Activated naive CD4-positive, alpha-beta T cell treated with anti-CD3 and anti-CD28 coated beads, Interleukin-2, amount 10 ng/mL, durations not matched to agents 7 days and 5 days (primary cell): ENCODE measurements around the gene TAS2R39.
"Not testable (repeated sequence)": the region's sequence is repeated elsewhere in the genome, so short reads cannot be mapped to it uniquely, and the experiment has no call there.

Experiments
- CTCF ChIA-PET: fragments of 350-600 bp; sonication (Branson Sonifier 250); formaldehyde crosslinking; loops from one replicate; lab custom pipeline; 2021; ENCODE audit warnings: antibody characterized with exemption; lab: Charles Lee
- DNase-seq: peaks from one replicate; pipeline ENCODE4 v3.0.0-alpha.2; 2020
- H3K27ac Mint-ChIP-seq: one replicate; pipeline ENCODE4 v1.8.0; 2021; ENCODE audit warnings: mild to moderate bottlenecking, moderate library complexity, mixed read lengths
- H3K27me3 Mint-ChIP-seq: one replicate; pipeline ENCODE4 v1.8.0; 2021; ENCODE audit warnings: mild to moderate bottlenecking, mixed read lengths
- H3K36me3 Mint-ChIP-seq: one replicate; pipeline ENCODE4 v1.8.0; 2021; ENCODE audit warnings: mixed read lengths
- H3K4me1 Mint-ChIP-seq: one replicate; pipeline ENCODE4 v1.8.0; 2021; ENCODE audit warnings: mixed read lengths
- H3K4me3 Mint-ChIP-seq: one replicate; pipeline ENCODE4 v1.8.0; 2021; ENCODE audit warnings: mild to moderate bottlenecking, moderate library complexity, mixed read lengths
- H3K9me3 Mint-ChIP-seq: one replicate; pipeline ENCODE4 v1.8.0; 2021; ENCODE audit warnings: mixed read lengths

The TAS2R39 gene

GRCh38 chr7:143199040-143199439 is 15.8 kb downstream of the TAS2R39 start:
- no peak overlapping the region for H3K4me3 Mint-ChIP-seq
- no peaks in the 10 kb centered on the region for H3K4me1 Mint-ChIP-seq
- H3K27me3 Mint-ChIP-seq = peaks cover 10% of the 10 kb centered on the region
- no peaks in the 10 kb centered on the region for H3K9me3 Mint-ChIP-seq
- no peak overlapping the region for H3K27ac Mint-ChIP-seq
- H3K36me3 Mint-ChIP-seq = no peaks in the 10 kb centered on the region
- no peak for DNase-seq
- CTCF ChIA-PET = no interaction called here

GRCh38 chr7:143202161-143202560 is 18.9 kb downstream of the TAS2R39 start:
- no peaks in the 10 kb centered on the region for H3K9me3 Mint-ChIP-seq
- no peaks in the 10 kb centered on the region for H3K36me3 Mint-ChIP-seq
- no peak for DNase-seq
- H3K27ac Mint-ChIP-seq = no peak overlapping the region
- peaks cover 12% of the 10 kb centered on the region for H3K4me1 Mint-ChIP-seq
- CTCF ChIA-PET = interaction anchor here (0.7 kb wide), 1 partner anchor 11 kb away, joined by 3 read pairs; no protein-coding TSS in a partner anchor
- peaks cover 21% of the 10 kb centered on the region for H3K27me3 Mint-ChIP-seq
- no peak overlapping the region for H3K4me3 Mint-ChIP-seq

- H3K9me3 Mint-ChIP-seq = no peaks in the 10 kb centered on the region
- CTCF ChIA-PET = interaction anchor here (0.9 to 2.6 kb wide), 4 partner anchors 12 to 326 kb away, joined by 3 to 16 read pairs (median 4); no protein-coding TSS in a partner anchor
- H3K4me1 Mint-ChIP-seq = peaks cover 12% of the 10 kb centered on the region
- H3K4me3 Mint-ChIP-seq = no peak overlapping the region
- no peak for DNase-seq
- H3K36me3 Mint-ChIP-seq = no peaks in the 10 kb centered on the region
- peaks cover 22% of the 10 kb centered on the region for H3K27me3 Mint-ChIP-seq
- H3K27ac Mint-ChIP-seq = no peak overlapping the region
These were observed 20.2 kb downstream of the TAS2R39 start for GRCh38 chr7:143203386-143203785.

GRCh38 chr7:143205560-143206293 is 22.5 kb downstream of the TAS2R39 start:
- Mint-ChIP-seq H3K4me1 (peaks cover 12% of the 10 kb centered on the region), H3K36me3 (no peaks in the 10 kb centered on the region), H3K27me3 (peaks cover 24% of the 10 kb centered on the region), H3K27ac (no peak overlapping the region), H3K9me3 (no peaks in the 10 kb centered on the region), H3K4me3 (no peak overlapping the region)
- DNase-seq = peak; percentile 38
- CTCF ChIA-PET = interaction anchor here (0.8 to 1.7 kb wide), 2 partner anchors 10 to 200 kb away, joined by 3 to 6 read pairs; no protein-coding TSS in a partner anchor

- no peak overlapping the region for H3K27ac Mint-ChIP-seq
- peaks cover 8% of the 10 kb centered on the region for H3K4me1 Mint-ChIP-seq
- CTCF ChIA-PET = no interaction called here
- no peaks in the 10 kb centered on the region for H3K9me3 Mint-ChIP-seq
- peaks cover 11% of the 10 kb centered on the region for H3K27me3 Mint-ChIP-seq
- H3K4me3 Mint-ChIP-seq = no peak overlapping the region
- H3K36me3 Mint-ChIP-seq = no peaks in the 10 kb centered on the region
- no peak for DNase-seq
These were observed 27.3 kb downstream of the TAS2R39 start for GRCh38 chr7:143210541-143210940.

GRCh38 chr7:143213478-143213877 is 30.3 kb downstream of the TAS2R39 start:
- H3K4me1 Mint-ChIP-seq, H3K27ac Mint-ChIP-seq, H3K9me3 Mint-ChIP-seq, DNase-seq, H3K36me3 Mint-ChIP-seq, H3K4me3 Mint-ChIP-seq: not testable (repeated sequence)
- CTCF ChIA-PET = interaction anchor here (2.5 to 8.2 kb wide), 2 partner anchors 10 to 209 kb away, joined by 16 to 206 read pairs; no protein-coding TSS in a partner anchor
- peaks cover 14% of the 10 kb centered on the region for H3K27me3 Mint-ChIP-seq

GRCh38 chr7:143214789-143215679 is 31.8 kb downstream of the TAS2R39 start:
- CTCF ChIA-PET = interaction anchor here (0.6 to 8.2 kb wide), 49 partner anchors 8 to 911 kb away, joined by 3 to 206 read pairs (median 3); partner anchors contain the start of gene EPHA1
- Mint-ChIP-seq H3K27ac (no peak overlapping the region), H3K4me1 (no peaks in the 10 kb centered on the region), H3K9me3 (no peaks in the 10 kb centered on the region), H3K27me3 (peaks cover 16% of the 10 kb centered on the region), H3K4me3 (no peak overlapping the region), H3K36me3 (no peaks in the 10 kb centered on the region)
- peak; percentile 69 for DNase-seq

- no peaks in the 10 kb centered on the region for H3K9me3 Mint-ChIP-seq
- no peaks in the 10 kb centered on the region for H3K4me1 Mint-ChIP-seq
- H3K36me3 Mint-ChIP-seq = no peaks in the 10 kb centered on the region
- CTCF ChIA-PET = interaction anchor here (1.0 to 8.2 kb wide), 11 partner anchors 10 to 772 kb away, joined by 3 to 206 read pairs (median 6); no protein-coding TSS in a partner anchor
- peaks cover 16% of the 10 kb centered on the region for H3K27me3 Mint-ChIP-seq
- no peak for DNase-seq
- no peak overlapping the region for H3K4me3 Mint-ChIP-seq
- H3K27ac Mint-ChIP-seq = no peak overlapping the region
These were observed 32.9 kb downstream of the TAS2R39 start for GRCh38 chr7:143216151-143216550.

- Mint-ChIP-seq H3K4me3 (no peak overlapping the region), H3K4me1 (no peaks in the 10 kb centered on the region), H3K9me3 (no peaks in the 10 kb centered on the region), H3K36me3 (no peaks in the 10 kb centered on the region), H3K27me3 (peaks cover 16% of the 10 kb centered on the region), H3K27ac (no peak overlapping the region)
- DNase-seq = no peak
- CTCF ChIA-PET = interaction anchor here (0.9 to 8.2 kb wide), 9 partner anchors 83 to 914 kb away, joined by 3 to 206 read pairs (median 4); no protein-coding TSS in a partner anchor
These were observed 33.5 kb downstream of the TAS2R39 start for GRCh38 chr7:143216686-143217085.

GRCh38 chr7:143217806-143218205 is 34.6 kb downstream of the TAS2R39 start:
- Mint-ChIP-seq H3K36me3 (no peaks in the 10 kb centered on the region), H3K4me3 (no peak overlapping the region), H3K27me3 (peaks cover 26% of the 10 kb centered on the region), H3K9me3 (no peaks in the 10 kb centered on the region), H3K27ac (no peak overlapping the region), H3K4me1 (no peaks in the 10 kb centered on the region)
- no peak for DNase-seq
- CTCF ChIA-PET = interaction anchor here (0.9 to 8.2 kb wide), 6 partner anchors 213 to 915 kb away, joined by 3 to 206 read pairs (median 3); no protein-coding TSS in a partner anchor

GRCh38 chr7:143221286-143221685 is 38.1 kb downstream of the TAS2R39 start:
- Mint-ChIP-seq H3K27me3 (peaks cover 47% of the 10 kb centered on the region), H3K36me3 (no peaks in the 10 kb centered on the region), H3K4me1 (no peaks in the 10 kb centered on the region), H3K9me3 (no peaks in the 10 kb centered on the region), H3K27ac (no peak overlapping the region), H3K4me3 (no peak overlapping the region)
- CTCF ChIA-PET = interaction anchor here (0.8 to 8.2 kb wide), 5 partner anchors 19 to 806 kb away, joined by 3 to 206 read pairs (median 4); no protein-coding TSS in a partner anchor
- no peak for DNase-seq

- H3K27ac Mint-ChIP-seq = no peak within 1 kb of the TSS
- no peaks in the 10 kb centered on the region for H3K36me3 Mint-ChIP-seq
- CTCF ChIA-PET = interaction anchor here (0.8 to 8.2 kb wide), 4 partner anchors 19 to 807 kb away, joined by 3 to 206 read pairs (median 7); no protein-coding TSS in a partner anchor
- no peak for DNase-seq
- no peaks in the 10 kb centered on the region for H3K4me1 Mint-ChIP-seq
- no peaks in the 10 kb centered on the region for H3K9me3 Mint-ChIP-seq
- H3K4me3 Mint-ChIP-seq = no peak within 1 kb of the TSS
- H3K27me3 Mint-ChIP-seq = peaks cover 49% of the 10 kb centered on the region
These were observed 38.5 kb downstream of the TAS2R39 start, which contains the start of gene TAS2R40 for GRCh38 chr7:143221737-143222136. Gene TAS2R40, plus strand, starts transcription at chr7:143222037. Its CDS starts 42 bp downstream, at chr7:143222079.

- DNase-seq = no peak
These were observed 39.6 kb downstream of the TAS2R39 start for GRCh38 chr7:143222782-143223181.

More at GRCh38 chr7:143222782-143223181, 39.6 kb downstream of the TAS2R39 start:
- CTCF ChIA-PET = interaction anchor here (1.2 to 2.6 kb wide), 2 partner anchors 8 to 219 kb away, joined by 3 to 11 read pairs; no protein-coding TSS in a partner anchor
- Mint-ChIP-seq H3K27ac (no peak overlapping the region), H3K4me3 (no peak overlapping the region), H3K4me1 (no peaks in the 10 kb centered on the region), H3K9me3 (no peaks in the 10 kb centered on the region), H3K27me3 (peaks cover 48% of the 10 kb centered on the region), H3K36me3 (no peaks in the 10 kb centered on the region)
